ENCODE measurements around the gene SLC7A14. TPM values are rescaled to one million over a fixed set of nuclear protein-coding genes. Genes with fewer than 3 reads are reported as not detected.
A peak's percentile ranks its signal among the peaks of the same experiment; 100 is the strongest.

The SLC7A14 gene
- total and polyA plus RNA-seq, 8 donors = 0.09 to 1.9 (median 0.20) TPM

DNA sequence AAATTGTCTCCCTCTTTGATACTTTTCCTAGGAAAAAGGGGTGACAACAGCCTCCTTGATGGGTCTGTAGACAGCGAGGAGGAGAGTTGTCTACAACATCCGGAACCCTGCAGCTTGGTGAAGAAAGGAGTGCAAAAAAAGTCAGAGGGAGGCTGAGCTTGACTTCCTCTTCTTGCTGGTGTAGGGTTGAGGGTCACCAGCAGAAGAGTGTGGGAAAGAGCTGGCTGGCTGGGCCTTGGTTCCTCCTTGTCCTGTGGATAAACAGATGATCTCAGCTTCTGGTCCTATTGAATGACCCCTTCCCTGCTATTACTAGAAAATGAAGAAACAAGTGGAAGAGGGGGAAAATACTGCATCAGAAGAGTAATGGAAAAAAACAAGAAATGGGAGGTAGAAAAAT is 20.4 kb downstream of the SLC7A14 start:
- 84 to 90% methylated on average over 2 of the region's 2 CpGs for WGBS, 2 donors
- Histone ChIP-seq H3K27me3 (no peaks in the 10 kb centered on the region), H3K4me3 (no peak overlapping the region), H3K36me3 (no peaks in the 10 kb centered on the region), H3K9me3 (no peaks in the 10 kb centered on the region), H3K27ac (no peak overlapping the region), H3K4me1 (no peaks in the 10 kb centered on the region)
- no peak for DNase-seq
- FAIRE-seq = no peak
- ATAC-seq = no peak
- TF ChIP-seq, protein P1, sequence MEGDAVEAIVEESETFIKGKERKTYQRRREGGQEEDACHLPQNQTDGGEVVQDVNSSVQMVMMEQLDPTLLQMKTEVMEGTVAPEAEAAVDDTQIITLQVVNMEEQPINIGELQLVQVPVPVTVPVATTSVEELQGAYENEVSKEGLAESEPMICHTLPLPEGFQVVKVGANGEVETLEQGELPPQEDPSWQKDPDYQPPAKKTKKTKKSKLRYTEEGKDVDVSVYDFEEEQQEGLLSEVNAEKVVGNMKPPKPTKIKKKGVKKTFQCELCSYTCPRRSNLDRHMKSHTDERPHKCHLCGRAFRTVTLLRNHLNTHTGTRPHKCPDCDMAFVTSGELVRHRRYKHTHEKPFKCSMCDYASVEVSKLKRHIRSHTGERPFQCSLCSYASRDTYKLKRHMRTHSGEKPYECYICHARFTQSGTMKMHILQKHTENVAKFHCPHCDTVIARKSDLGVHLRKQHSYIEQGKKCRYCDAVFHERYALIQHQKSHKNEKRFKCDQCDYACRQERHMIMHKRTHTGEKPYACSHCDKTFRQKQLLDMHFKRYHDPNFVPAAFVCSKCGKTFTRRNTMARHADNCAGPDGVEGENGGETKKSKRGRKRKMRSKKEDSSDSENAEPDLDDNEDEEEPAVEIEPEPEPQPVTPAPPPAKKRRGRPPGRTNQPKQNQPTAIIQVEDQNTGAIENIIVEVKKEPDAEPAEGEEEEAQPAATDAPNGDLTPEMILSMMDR (IDR thresholded peaks at IDR 0.05) = no peak
- intact Hi-C loops (cut with DNase I) = no loop called here

GRCh38 chr3:170564664-170565063 is 21.2 kb downstream of the SLC7A14 start:
- no peak for DNase-seq
- FAIRE-seq = no peak
- H3K36me3 ChIP-seq = no peaks in the 10 kb centered on the region
- WGBS, 2 donors = 47 to 48% methylated on average over 2 of the region's 2 CpGs
- ATAC-seq = no peak
- H3K27me3 ChIP-seq = no peaks in the 10 kb centered on the region
- no peaks in the 10 kb centered on the region for H3K4me1 ChIP-seq
- no peaks in the 10 kb centered on the region for H3K9me3 ChIP-seq
- H3K4me3 ChIP-seq = no peak overlapping the region
- TF ChIP-seq, protein P1 (IDR thresholded peaks at IDR 0.05) = no peak
- H3K27ac ChIP-seq = no peak overlapping the region
- intact Hi-C loops (cut with DNase I) = no loop called here

DNA sequence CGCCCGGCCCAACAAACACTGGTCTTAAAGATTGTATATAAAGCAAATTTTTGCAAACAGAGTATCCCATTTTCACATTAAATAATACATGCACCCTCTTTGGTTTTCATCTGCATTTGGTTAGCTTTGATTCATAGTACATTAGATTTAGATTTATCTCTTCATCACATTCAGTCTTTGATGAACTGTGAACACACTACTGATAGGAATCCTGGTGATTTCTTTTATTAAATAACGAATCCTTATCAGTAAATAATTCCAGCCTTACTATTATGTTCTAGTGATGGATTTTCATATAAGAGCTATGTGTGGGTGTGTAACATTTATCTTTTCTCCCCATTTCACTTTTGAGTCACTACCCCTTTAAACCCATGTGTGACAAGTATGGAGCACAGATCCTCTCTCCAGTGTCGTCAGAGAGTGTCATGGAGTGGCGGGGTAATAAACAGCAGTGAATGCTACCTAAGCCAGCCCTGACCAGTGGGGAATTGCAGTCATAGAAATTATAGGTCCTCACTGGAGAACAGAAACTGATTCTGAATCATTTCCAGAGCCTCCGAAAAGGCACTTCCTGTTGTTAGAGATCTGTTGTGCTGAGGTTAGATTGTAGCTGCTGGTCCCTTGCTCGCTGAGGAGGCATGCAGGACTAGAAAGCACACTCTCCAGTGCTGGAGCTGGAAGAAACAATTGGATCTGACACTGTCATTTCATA is 22.0 kb downstream of the SLC7A14 start:
- FAIRE-seq = no peak
- Histone ChIP-seq H3K4me3 (no peak overlapping the region), H3K27ac (no peak overlapping the region), H3K27me3 (no peaks in the 10 kb centered on the region), H3K36me3 (no peaks in the 10 kb centered on the region), H3K4me1 (no peaks in the 10 kb centered on the region), H3K9me3 (no peaks in the 10 kb centered on the region)
- TF ChIP-seq, protein P1 (IDR thresholded peaks at IDR 0.05) = no peak
- ATAC-seq = peak in 2 of 4 donors; percentile 46 to 54
- WGBS, 2 donors = 66 to 71% methylated on average over 7 of the region's 7 CpGs
- no peak for DNase-seq
- intact Hi-C loops (cut with DNase I) = no loop called here

- H3K27ac ChIP-seq = no peak overlapping the region
- no peak for FAIRE-seq
- no peak for ATAC-seq
- no peaks in the 10 kb centered on the region for H3K36me3 ChIP-seq
- TF ChIP-seq, protein P1 (IDR thresholded peaks at IDR 0.05) = no peak
- no peaks in the 10 kb centered on the region for H3K4me1 ChIP-seq
- no peak for DNase-seq
- WGBS, 2 donors = 38 to 40% methylated on average over 1 of the region's 1 CpG
- no peaks in the 10 kb centered on the region for H3K27me3 ChIP-seq
- H3K4me3 ChIP-seq = no peak overlapping the region
- intact Hi-C loops (cut with DNase I) = no loop called here
- H3K9me3 ChIP-seq = no peaks in the 10 kb centered on the region
Observed at GRCh38 chr3:170562080-170562479, 23.8 kb downstream of the SLC7A14 start.

DNA sequence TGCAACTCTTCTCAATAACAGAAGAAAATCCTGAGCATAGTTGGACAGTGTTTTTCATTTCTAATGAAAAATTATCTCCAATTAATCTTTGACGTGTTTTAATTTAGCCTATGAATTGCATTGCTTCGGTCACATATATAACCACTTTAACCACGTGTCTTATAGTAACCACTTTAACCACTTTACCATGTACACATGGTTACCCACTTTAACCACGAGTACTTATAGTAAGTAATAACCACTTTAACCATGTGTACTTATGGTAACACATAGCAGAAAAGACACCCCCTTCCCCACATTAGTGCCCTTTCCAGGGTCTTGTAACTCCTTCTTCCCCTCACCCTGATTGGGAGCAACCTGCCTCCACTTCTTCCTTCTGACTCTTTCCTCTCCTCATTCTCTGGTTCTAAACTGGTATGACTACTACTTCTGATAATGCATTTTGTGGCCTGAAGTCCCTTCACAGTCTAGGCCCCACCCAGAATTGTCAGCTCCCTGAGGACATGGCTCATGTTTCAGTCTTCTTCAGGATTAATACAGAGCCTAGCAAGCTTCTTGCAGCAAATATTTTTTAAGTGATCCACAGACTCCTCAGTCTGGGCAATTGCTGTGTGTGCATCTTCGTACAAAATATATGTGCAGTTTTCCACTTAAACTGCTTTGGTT is 25.0 kb downstream of the SLC7A14 start:
- H3K9me3 ChIP-seq = no peaks in the 10 kb centered on the region
- TF ChIP-seq, protein P1 (IDR thresholded peaks at IDR 0.05) = no peak
- FAIRE-seq = no peak
- H3K4me1 ChIP-seq = no peaks in the 10 kb centered on the region
- H3K4me3 ChIP-seq = no peak overlapping the region
- no peak overlapping the region for H3K27ac ChIP-seq
- WGBS, 2 donors = 72 to 78% methylated on average over 5 of the region's 5 CpGs
- intact Hi-C loops (cut with DNase I) = no loop called here
- no peak for DNase-seq
- H3K27me3 ChIP-seq = no peaks in the 10 kb centered on the region
- ATAC-seq = no peak
- no peaks in the 10 kb centered on the region for H3K36me3 ChIP-seq

Measured in pancreas (tissue), 10 donors.